Measurements from ENCODE around the gene CPXM2.
"Not testable (repeated sequence)": the region's sequence is repeated elsewhere in the genome, so short reads cannot be mapped to it uniquely, and the experiment has no call there.

Gene CPXM2

DNA sequence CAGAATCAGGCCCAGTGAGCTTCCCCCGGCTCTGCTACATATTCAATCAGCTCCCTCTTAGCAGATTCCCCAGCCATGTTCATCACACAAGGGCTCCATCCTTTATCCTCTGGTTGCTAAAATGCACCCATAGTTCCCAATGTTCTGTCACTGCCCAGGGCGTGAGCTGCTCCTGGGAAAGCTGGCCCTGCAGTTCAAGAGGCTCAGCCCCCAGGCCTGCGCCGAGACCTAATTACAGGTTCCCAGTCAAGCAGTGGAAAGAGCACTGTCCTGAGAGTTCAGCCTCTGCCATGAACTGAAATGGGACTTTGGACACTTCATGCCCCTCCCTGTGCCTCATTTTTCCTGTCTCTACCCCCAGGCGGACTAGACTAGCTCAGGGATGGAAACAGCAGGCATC, 149.9 kb downstream of the CPXM2 start:
- FAIRE-seq = no peak

- FAIRE-seq = no peak
These were observed 150.5 kb downstream of the CPXM2 start for GRCh38 chr10:123741146-123741545.

DNA sequence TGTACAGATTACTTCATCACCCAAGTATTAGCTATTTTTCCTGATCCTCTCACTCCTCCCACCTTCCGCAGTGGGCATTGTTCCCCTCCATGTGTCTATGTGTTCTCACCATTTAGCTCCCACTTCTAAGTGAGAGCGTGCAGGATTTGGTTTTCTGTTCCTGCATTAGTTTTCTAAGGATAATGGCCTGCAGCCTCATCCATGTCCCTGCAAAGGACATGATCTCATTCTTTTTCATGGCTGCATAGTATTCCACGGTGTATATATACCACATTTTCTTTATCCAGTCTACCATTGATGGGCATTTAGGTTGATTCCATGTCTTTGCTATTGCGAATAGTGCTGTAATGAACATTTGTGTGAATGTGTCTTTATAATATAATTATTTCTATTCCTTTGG, 154.7 kb downstream of the CPXM2 start:
- FAIRE-seq = not testable (repeated sequence)

DNA sequence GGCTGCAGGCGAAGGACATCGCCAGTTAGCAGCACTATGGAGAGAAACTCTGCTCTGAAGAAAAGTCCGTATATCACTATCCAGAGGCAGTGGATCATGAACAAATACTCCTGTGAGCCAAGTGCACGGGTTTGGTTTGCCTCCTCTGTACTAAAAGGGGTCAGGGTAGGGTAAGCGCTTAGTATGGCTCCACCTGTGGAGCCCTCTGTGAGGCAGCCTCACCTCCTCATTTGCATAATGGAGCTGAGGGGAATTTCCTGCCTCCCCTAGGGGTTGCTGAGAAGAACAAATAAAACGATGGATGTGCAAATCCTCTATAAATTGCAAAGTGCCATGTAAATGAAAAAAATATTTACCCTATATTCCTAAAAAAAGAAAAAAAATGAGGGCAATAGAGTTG, 162.1 kb downstream of the CPXM2 start:
- FAIRE-seq = no peak

- no peak for FAIRE-seq
These were observed 164.8 kb downstream of the CPXM2 start for GRCh38 chr10:123726836-123727235.

- FAIRE-seq = no peak
These were observed 165.2 kb downstream of the CPXM2 start for GRCh38 chr10:123726381-123726780.

- FAIRE-seq = no peak
These were observed 166.9 kb downstream of the CPXM2 start for GRCh38 chr10:123724747-123725146.

- no peak for FAIRE-seq
These were observed 169.3 kb downstream of the CPXM2 start for GRCh38 chr10:123722351-123722750.

GRCh38 chr10:123721441-123722049, 170.1 kb downstream of the CPXM2 start:
- FAIRE-seq = no peak

- FAIRE-seq = no peak
These were observed 171.1 kb downstream of the CPXM2 start for GRCh38 chr10:123720536-123720935.

GRCh38 chr10:123718544-123719060, 173.0 kb downstream of the CPXM2 start:
- FAIRE-seq = no peak

DNA sequence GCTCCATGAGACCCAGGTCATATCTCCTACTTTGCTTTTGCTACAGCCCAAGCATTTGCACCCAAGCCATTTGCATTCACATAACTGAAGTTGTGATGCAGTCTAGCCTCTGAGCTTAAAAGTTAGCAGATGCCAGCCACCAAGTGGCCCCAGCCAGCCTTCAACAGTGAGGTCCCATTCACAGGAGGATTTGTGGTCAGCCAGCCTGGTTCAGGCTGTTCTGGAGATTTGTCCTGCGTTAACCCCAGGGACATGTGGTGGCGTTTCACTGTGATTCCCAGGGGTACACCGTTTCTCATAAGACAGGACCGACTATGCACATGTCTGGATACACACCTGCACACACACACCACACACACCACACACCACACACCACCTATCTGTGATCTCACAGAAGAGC, 174.3 kb downstream of the CPXM2 start:
- no peak for FAIRE-seq

GRCh38 chr10:123715546-123715945, 176.1 kb downstream of the CPXM2 start:
- no peak for FAIRE-seq

- FAIRE-seq = no peak
These were observed 185.4 kb downstream of the CPXM2 start for GRCh38 chr10:123706236-123706635.

DNA sequence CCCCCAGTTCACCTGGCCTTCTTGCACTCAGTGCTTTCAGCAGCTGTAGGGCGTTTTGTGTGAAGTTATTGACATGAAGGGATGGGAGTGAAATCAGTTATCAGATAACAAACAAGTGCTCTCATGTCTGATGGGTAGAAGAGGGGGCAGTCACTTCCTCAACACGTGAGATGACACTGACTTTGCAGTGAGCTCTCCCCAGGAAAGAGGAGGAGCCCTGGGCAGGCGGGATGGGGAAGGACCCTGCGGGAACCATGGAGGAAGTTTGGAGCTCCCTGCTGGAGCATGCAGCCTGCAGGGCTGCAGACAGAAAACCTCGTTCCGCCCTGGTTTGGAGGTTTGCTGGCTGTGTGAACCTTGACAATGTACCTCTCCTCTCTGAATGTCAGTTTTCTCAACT, 186.8 kb downstream of the CPXM2 start:
- no peak for FAIRE-seq

GRCh38 chr10:123704076-123704475, 187.5 kb downstream of the CPXM2 start:
- FAIRE-seq = no peak

GRCh38 chr10:123703195-123703790, 188.3 kb downstream of the CPXM2 start:
- no peak for FAIRE-seq
